Spleen (tissue), 7 donors: ENCODE measurements around the gene SYNGAP1.

Experiments used
- CTCF ChIP-seq, 11 experiments: fragments of 200-600 bp in 7 of 11; fragments of 450-650 bp in 4 of 11; sonication (generic) in 4 of 11; IDR thresholded peaks in 8 of 11; conservative IDR thresholded peaks in 3 of 11; 1 replicate in 7 of 11; 2 replicates in 4 of 11; pipeline versions ENCODE4 v1.4.0 to v1.8.0; 2016 to 2021; ENCODE audit warnings: antibody characterized with exemption in 11 of 11, inconsistent platforms in 4 of 11, mild to moderate bottlenecking in 1 of 11
- POLR2A ChIP-seq, 3 donors: fragments of 450-650 bp; IDR thresholded peaks; one replicate each; pipeline ENCODE4 v1.5.1; 2017; ENCODE audit warnings: antibody characterized with exemption in 3 of 3, mild to moderate bottlenecking in 1 of 3
- donor health status: DM: no; HTN: no; CAD: no; lungs with moderate emphysema.
- donor health status: DM: no; HTN: no; CAD: no.
- donor health status: DM: no; HTN: no; CAD: no.

- TF ChIP-seq CTCF (IDR thresholded peaks at IDR 0.05 in 8 of 11, conservative IDR thresholded peaks at IDR 0.05 in 3 of 11) (peak in 3 of 11 experiments; percentile 5 to 16 (median 12)), POLR2A (IDR thresholded peaks at IDR 0.05) (no peak)
Observed at GRCh38 chr6:33384581-33385020, 35.3 kb upstream of the SYNGAP1 start.
